ENCODE measurements around the gene MRPS34. TPM values are rescaled to one million over a fixed set of nuclear protein-coding genes. Genes with fewer than 3 reads are reported as not detected.

Gene MRPS34
- polyA plus RNA-seq, 1 donor (not counting 4 experiments of a cell fraction or from before 2014, with no cell fraction given) = 74.3 TPM

GRCh38 chr16:1741553-1742165 is 31.3 kb downstream of the MRPS34 start:
- Histone ChIP-seq H3K4me1 (ENCODE audit: control insufficient read depth, extremely low read depth, insufficient read depth, low read length) (peaks cover 4% of the 10 kb centered on the region), H3K4me2 (ENCODE audit: control insufficient read depth, extremely low read depth, insufficient read depth, low read depth, low read length) (no peak overlapping the region), H3K9ac (ENCODE audit: control insufficient read depth, extremely low read depth, insufficient read depth, low read length) (no peak overlapping the region), H3K27me3 (ENCODE audit: control insufficient read depth, extremely low read depth, insufficient read depth, low read length) (no peaks in the 10 kb centered on the region), H3K9me1 (ENCODE audit: control insufficient read depth, extremely low read depth, insufficient read depth, low read length) (no peaks in the 10 kb centered on the region), H3K4me3 (ENCODE audit: control insufficient read depth in 2 of 3, extremely low read depth in 1 of 3, insufficient read depth in 2 of 3, low read depth in 1 of 3, low read length in 3 of 3) (no peak overlapping the region), H3K9me3 (ENCODE audit: control insufficient read depth, low read depth, low read length) (peaks cover 21% of the 10 kb centered on the region), H3K27ac (ENCODE audit: control insufficient read depth, insufficient read depth, low read length) (no peak overlapping the region), H4K20me1 (ENCODE audit: control insufficient read depth, extremely low read depth, insufficient read depth, low read length) (peaks cover 2% of the 10 kb centered on the region), H2AFZ (ENCODE audit: control insufficient read depth, low read length) (no peak overlapping the region), H3K36me3 (ENCODE audit: control insufficient read depth in 2 of 2, extremely low read depth in 1 of 2, insufficient read depth in 2 of 2, low read length in 2 of 2) (peaks cover 7 to 15% of the 10 kb centered on the region in 2 experiments), H3K79me2 (ENCODE audit: control insufficient read depth, insufficient read depth, low read length) (peaks cover 3% of the 10 kb centered on the region)
- FAIRE-seq (no peak), DNase-seq (ENCODE audit: low read depth, low spot score) (no peak)
- TF ChIP-seq EZH2 (IDR thresholded peaks at IDR 0.05; ENCODE audit: low read length) (no peak), CTCF (optimal IDR thresholded peaks at IDR 0.05 in 1 of 3, IDR thresholded peaks at IDR 0.05 in 1 of 3, conservative IDR thresholded peaks at IDR 0.05 in 1 of 3; ENCODE audit: extremely low read depth in 1 of 3, insufficient read depth in 2 of 3, low read length in 3 of 3) (no peak)
- dilution Hi-C loops (cut with MboI; ENCODE audit: extremely low pct_ligation_motif_present, low sequenced_read_pairs) = no loop called here

DNA sequence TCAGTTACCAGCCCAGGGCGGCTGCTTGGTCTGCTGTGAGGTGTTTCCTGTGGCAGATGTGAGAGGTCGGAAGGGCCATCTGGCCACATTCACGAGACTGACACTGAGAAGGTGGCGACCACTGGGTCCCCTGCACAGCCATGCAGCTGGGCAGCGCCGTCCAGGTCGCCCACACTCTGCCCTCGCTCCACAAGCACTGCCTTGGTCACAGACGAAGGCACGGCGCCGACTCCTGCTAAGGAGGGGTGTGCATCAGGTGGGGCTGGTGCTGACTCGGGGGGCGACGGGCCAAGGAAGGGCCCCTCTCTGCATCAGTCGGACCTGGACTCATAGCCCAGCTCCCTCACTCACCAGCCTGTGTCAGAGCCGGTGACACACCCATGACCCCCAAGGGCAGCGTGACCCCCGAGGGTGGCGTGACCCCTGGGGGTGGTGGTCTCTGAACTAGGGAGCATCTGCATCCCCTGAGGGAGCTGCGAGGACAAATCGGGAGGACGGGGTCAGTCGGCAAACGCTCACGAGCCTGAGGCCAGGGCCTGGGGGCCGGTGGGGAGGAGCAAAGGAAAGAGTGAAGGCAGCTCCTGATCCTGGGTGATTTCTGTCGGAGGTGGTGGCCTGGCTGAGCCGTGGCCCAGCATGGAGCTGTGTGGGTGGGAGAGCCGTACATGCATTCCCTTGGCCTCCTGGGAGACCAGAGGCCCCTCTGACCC is 32.0 kb downstream of the MRPS34 start:
- H3K27me3 ChIP-seq (ENCODE audit: control insufficient read depth, extremely low read depth, insufficient read depth, low read length) = no peaks in the 10 kb centered on the region

More for the DNA sequence above, 32.0 kb downstream of the MRPS34 start:
- no peak overlapping the region for H3K27ac ChIP-seq (ENCODE audit: control insufficient read depth, insufficient read depth, low read length)
- H3K4me3 ChIP-seq (ENCODE audit: control insufficient read depth in 2 of 3, extremely low read depth in 1 of 3, insufficient read depth in 2 of 3, low read depth in 1 of 3, low read length in 3 of 3) = no peak overlapping the region
- H3K9me3 ChIP-seq (ENCODE audit: control insufficient read depth, low read depth, low read length) = peaks cover 24% of the 10 kb centered on the region
- H3K79me2 ChIP-seq (ENCODE audit: control insufficient read depth, insufficient read depth, low read length) = peaks cover 4% of the 10 kb centered on the region
- no peaks in the 10 kb centered on the region for H3K9me1 ChIP-seq (ENCODE audit: control insufficient read depth, extremely low read depth, insufficient read depth, low read length)
- TF ChIP-seq CTCF (optimal IDR thresholded peaks at IDR 0.05 in 1 of 3, IDR thresholded peaks at IDR 0.05 in 1 of 3, conservative IDR thresholded peaks at IDR 0.05 in 1 of 3; ENCODE audit: extremely low read depth in 1 of 3, insufficient read depth in 2 of 3, low read length in 3 of 3) (no peak), EZH2 (IDR thresholded peaks at IDR 0.05; ENCODE audit: low read length) (no peak)
- peaks cover 4% of the 10 kb centered on the region for H3K4me1 ChIP-seq (ENCODE audit: control insufficient read depth, extremely low read depth, insufficient read depth, low read length)
- no peak overlapping the region for H3K9ac ChIP-seq (ENCODE audit: control insufficient read depth, extremely low read depth, insufficient read depth, low read length)
- DNase-seq (ENCODE audit: low read depth, low spot score) (no peak), FAIRE-seq (no peak)
- H4K20me1 ChIP-seq (ENCODE audit: control insufficient read depth, extremely low read depth, insufficient read depth, low read length) = peaks cover 2% of the 10 kb centered on the region
- no peak overlapping the region for H3K4me2 ChIP-seq (ENCODE audit: control insufficient read depth, extremely low read depth, insufficient read depth, low read depth, low read length)
- no peak overlapping the region for H2AFZ ChIP-seq (ENCODE audit: control insufficient read depth, low read length)
- dilution Hi-C loops (cut with MboI; ENCODE audit: extremely low pct_ligation_motif_present, low sequenced_read_pairs) = no loop called here
- H3K36me3 ChIP-seq (ENCODE audit: control insufficient read depth in 2 of 2, extremely low read depth in 1 of 2, insufficient read depth in 2 of 2, low read length in 2 of 2) = peaks cover 7 to 15% of the 10 kb centered on the region in 2 experiments

Data from keratinocyte (primary cell).